Lower lobe of right lung (tissue), 2 donors: ENCODE data around the gene BAMBI. TPM values are rescaled to one million over a fixed set of nuclear protein-coding genes. Genes with fewer than 3 reads are reported as not detected.
A peak's percentile ranks its signal among the peaks of the same experiment; 100 is the strongest.

ENCODE experiments used
- ATAC-seq, 2 donors: fragments of 200-7000 bp; cut with Tn5 transposase; one replicate each; pipeline ENCODE4 v1.9.1; 2020 to 2022; ENCODE audit warnings: mild to moderate bottlenecking in 2 of 2, moderate library complexity in 2 of 2
- DNase-seq: peaks from one replicate; pipeline ENCODE4 v3.0.0-alpha.2; 2020
- H3K27ac ChIP-seq: fragments of 200-600 bp; one replicate; pipeline ENCODE4 v1.8.0; 2022
- H3K27me3 ChIP-seq: fragments of 200-600 bp; one replicate; pipeline ENCODE4 v1.8.0; 2022; ENCODE audit warnings: low read depth
- H3K36me3 ChIP-seq: fragments of 200-600 bp; one replicate; pipeline ENCODE4 v1.8.0; 2022; ENCODE audit warnings: mild to moderate bottlenecking
- H3K4me1 ChIP-seq: fragments of 200-600 bp; one replicate; pipeline ENCODE4 v1.8.0; 2022
- H3K4me3 ChIP-seq: fragments of 200-600 bp; one replicate; pipeline ENCODE4 v1.8.0; 2022; ENCODE audit warnings: mild to moderate bottlenecking
- H3K9me3 ChIP-seq: fragments of 200-600 bp; one replicate; pipeline ENCODE4 v1.8.0; 2022
- CTCF ChIP-seq: fragments of 200-600 bp; IDR thresholded peaks from one replicate; pipeline ENCODE4 v1.8.0; 2022; ENCODE audit warnings: antibody characterized with exemption, mild to moderate bottlenecking
- intact Hi-C: fragments of 100-400 bp; cut with DNase I; formaldehyde crosslinking; loops from one replicate; pipeline ENCODE4 v1.11.0; 2022
- total RNA-seq: library from RNA; stranded (reverse); fragmentation: NEBNext Ultra II Directional; extraction: Animal tissue kit (Norgen Biotek cat#: 25700); gene quantifications from one replicate; pipeline ENCODE4 v1.2.1, GENCODE V29; 2021
- donor health status: DM: no; HTN: yes; CAD: no; lungs with severe emphysema.

Gene BAMBI
- total RNA-seq, 1 donor from 2014 or later, result 7.9 TPM

DNA sequence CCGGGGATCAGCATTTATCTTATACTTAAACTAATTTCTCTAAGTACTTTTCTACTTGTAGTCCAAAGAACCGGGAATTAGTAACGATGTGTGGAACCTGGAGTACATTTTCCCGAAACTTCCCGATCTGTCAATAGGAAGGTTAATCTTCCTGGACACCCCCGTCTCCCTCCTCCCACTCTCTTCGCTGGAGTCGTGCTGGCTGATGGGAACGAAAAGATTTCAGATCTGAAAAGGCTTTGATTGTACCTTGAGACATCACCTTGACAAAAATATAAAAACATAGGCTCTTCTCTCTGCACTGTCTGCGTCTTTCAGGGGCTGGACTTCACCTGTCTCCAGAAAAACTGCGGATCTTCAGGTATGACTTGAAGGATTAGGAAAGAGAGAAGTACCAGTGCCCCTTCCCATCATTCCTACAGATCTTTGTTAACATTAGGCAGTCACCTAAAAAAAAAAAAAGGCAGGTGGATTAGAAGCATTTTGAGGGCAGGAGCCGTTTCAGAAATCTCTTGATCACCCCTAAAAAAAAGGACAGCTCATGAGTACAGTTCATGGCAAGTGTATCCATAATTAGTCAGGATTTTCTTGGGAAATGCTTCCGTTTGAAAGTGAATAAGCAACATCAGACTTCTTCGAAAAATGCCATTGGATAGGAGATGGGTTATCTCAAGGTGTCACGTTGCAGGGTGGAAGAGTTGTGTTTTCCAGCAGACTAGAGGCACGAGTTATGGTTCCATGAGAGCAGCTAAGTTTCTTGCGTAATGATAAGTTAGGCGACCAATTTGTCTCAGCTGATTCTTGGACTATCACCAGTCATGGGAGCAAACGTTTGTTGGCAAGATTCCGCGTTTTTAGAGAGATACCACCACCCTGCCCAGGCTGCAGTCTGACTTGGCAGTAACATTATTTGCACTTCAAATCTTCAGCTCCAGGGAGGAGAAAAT lies 7.8 kb upstream of the BAMBI start:
- TF ChIP-seq CTCF, result no peak
- peaks cover 4% of the 10 kb centered on the region for H3K4me1 ChIP-seq
- H3K9me3 ChIP-seq, result no peaks in the 10 kb centered on the region
- intact Hi-C loops, result loop anchor here (10.0 kb wide), 1 partner anchor 635 kb away; no protein-coding TSS in a partner anchor
- no peaks in the 10 kb centered on the region for H3K36me3 ChIP-seq
- no peak overlapping the region for H3K27ac ChIP-seq
- H3K4me3 ChIP-seq, result peak overlapping the region; percentile 51
- no peak for ATAC-seq
- peaks cover 66% of the 10 kb centered on the region for H3K27me3 ChIP-seq
- no peak for DNase-seq

DNA sequence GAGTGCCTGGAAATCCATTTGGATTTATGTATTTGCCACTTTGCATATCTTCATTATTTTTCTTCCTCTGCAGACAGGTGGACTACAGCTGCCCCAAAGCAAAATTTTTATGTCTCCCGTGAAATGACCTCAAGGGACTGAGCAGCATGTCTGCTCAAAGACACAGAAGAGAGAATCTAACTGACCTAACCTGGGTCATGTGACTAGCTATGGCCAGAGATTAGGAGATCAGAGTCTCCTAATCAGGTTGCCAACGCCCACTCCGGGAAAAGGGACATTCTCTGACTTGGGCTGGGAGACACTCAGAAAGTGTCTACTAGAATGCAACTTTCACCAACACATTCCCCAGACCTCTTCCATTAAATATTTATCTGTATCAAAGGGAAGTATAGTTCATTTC lies 2.5 kb upstream of the BAMBI start:
- no peak for DNase-seq
- no peaks in the 10 kb centered on the region for H3K9me3 ChIP-seq
- H3K27ac ChIP-seq, result no peak overlapping the region
- intact Hi-C loops, result no loop called here
- ATAC-seq, result no peak
- H3K4me1 ChIP-seq, result peaks cover 25% of the 10 kb centered on the region
- TF ChIP-seq CTCF, result no peak
- H3K27me3 ChIP-seq, result peaks cover 60% of the 10 kb centered on the region
- H3K36me3 ChIP-seq, result no peaks in the 10 kb centered on the region
- H3K4me3 ChIP-seq, result no peak overlapping the region

GRCh38 chr10:28676326-28676967 lies 874 bp upstream of the BAMBI start:
- Histone ChIP-seq H3K9me3 (no peaks in the 10 kb centered on the region), H3K27ac (no peak overlapping the region), H3K4me3 (peak overlapping the region; percentile 86), H3K4me1 (peaks cover 37% of the 10 kb centered on the region), H3K27me3 (peaks cover 44% of the 10 kb centered on the region), H3K36me3 (no peaks in the 10 kb centered on the region)
- no peak for DNase-seq
- peak in 1 of 2 donors; percentile 4 for ATAC-seq
- intact Hi-C loops, result no loop called here
- no peak for TF ChIP-seq CTCF

GRCh38 chr10:28677888-28678686 lies 766 bp downstream of the BAMBI start:
- peaks cover 9% of the 10 kb centered on the region for H3K36me3 ChIP-seq
- peak; percentile 68 for DNase-seq
- peak; percentile 27 to 42 for ATAC-seq
- no peaks in the 10 kb centered on the region for H3K9me3 ChIP-seq
- peaks cover 37% of the 10 kb centered on the region for H3K4me1 ChIP-seq
- peak overlapping the region; percentile 86 for H3K4me3 ChIP-seq
- H3K27ac ChIP-seq, result peak overlapping the region; percentile 78
- no peak for TF ChIP-seq CTCF
- peaks cover 31% of the 10 kb centered on the region for H3K27me3 ChIP-seq
- intact Hi-C loops, result no loop called here

DNA sequence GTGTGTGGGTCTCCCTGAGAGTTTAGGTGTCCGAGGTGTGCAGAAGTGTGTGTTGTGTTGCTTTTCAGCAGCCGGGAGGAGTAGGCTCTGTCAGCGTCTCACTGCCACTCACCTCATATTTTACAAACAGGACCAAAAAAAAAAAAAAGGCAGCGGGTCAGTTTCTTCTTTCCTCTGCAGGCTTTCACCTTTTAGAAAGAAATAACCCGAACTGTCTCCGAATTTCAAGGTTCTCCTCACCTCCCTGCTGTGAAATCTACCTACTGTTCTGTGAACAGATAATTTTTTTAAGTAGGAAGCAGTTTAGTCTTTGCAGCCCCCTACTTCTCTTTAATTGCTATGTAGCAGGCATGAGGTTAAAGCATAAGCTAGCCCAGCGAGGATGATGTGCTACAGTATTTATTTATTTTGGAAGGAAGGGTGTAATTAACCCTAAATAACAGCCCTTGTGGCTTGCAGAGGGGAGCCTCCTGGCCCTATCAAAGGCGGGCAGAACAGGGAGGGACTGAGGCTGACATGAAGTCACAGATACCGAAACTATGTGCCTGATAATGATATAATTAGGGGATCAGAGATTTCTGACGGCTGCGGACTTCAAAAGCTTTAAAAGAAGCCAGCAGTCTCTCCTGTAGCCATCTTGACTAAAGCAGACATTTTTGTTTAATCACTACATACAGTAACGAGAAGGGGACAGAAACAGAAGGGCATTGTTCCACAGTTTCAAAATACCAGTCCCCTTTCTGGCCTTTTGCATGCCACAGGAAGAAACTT lies 1.6 kb downstream of the BAMBI start:
- DNase-seq (no peak), ATAC-seq (no peak)
- intact Hi-C loops, result no loop called here
- Histone ChIP-seq H3K4me3 (peak overlapping the region; percentile 86), H3K27ac (no peak overlapping the region), H3K4me1 (peaks cover 37% of the 10 kb centered on the region), H3K9me3 (no peaks in the 10 kb centered on the region), H3K27me3 (peaks cover 29% of the 10 kb centered on the region), H3K36me3 (peaks cover 10% of the 10 kb centered on the region)
- TF ChIP-seq CTCF, result no peak
